A549 treated with DMSO at 1 μM for 4 hours (cell line): ENCODE measurements around the gene RAG1. TPM values are rescaled to one million over a fixed set of nuclear protein-coding genes. Genes with fewer than 3 reads are reported as not detected.

Experiments
- total RNA-seq: library from RNA; stranded (reverse); fragments of 200-300 nt; extraction: Qiagen RNA extraction; gene quantifications from 5 replicates; pipeline ENCODE4 v1.2.3, GENCODE V29; 2022; ENCODE audit warnings: low read depth

The RAG1 gene
- 0.01 to 0.48 TPM (median 0.27 TPM) in 5 replicates for total RNA-seq

DNA sequence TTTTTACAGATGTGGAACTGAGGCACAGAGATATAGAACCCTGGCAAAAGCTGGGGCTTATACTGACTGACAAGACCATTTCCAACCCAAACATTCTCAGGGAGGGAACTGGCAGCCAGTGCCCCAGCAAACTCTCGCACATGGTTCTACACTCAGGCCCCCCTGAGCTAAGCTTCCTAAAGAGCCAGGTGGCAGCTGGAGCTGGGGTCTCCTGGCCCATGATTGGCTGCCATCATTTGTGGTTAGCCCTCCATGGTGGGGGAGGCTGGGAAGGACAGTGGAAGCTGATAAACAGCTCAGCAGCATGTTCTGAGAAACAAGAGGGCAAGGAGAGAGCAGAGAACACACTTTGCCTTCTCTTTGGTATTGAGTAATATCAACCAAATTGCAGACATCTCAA is at the start of gene RAG1:
Gene RAG1, plus strand, starts transcription at position 314 of the 400 bp plus-strand sequence. CDS start 5,298 bp downstream, outside the sequence.

DNA sequence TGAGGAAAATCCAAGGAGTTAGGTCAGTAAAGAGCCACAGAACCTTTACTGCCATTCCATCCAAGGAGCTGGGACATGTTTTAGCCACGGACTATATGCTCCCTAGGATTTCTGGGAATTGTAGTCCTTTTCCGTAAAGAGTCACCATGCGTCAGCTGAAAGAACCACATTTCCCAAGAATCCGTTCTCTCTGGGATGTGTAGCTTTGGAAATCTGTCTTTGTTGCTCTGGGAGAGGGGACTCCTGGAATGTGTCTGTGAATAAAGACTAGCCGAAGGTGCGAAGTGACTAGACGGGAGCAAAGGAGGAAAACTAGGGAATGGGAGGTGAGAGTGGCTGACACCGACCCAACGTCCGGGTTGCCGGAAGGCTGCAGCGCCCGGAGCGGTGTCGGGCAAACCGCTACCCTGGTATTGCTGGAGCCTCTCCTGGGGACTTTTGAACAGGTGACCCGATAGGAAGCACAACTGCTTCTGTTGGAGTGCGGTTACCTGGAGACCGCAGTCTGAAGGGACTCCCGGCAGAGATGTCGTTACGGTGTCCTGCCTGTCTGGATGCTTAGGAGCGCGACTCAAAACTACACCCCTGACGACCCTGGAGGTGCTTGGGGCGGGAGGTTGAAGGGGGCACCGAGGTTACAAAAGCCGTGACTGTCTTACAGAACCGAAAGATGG is 26.6 kb downstream of the RAG1 start, which contains the start of gene IFTAP:
Gene IFTAP, plus strand, starts transcription at position 187 of the 674 bp plus-strand sequence. CDS start 15,602 bp downstream, outside the sequence.

DNA sequence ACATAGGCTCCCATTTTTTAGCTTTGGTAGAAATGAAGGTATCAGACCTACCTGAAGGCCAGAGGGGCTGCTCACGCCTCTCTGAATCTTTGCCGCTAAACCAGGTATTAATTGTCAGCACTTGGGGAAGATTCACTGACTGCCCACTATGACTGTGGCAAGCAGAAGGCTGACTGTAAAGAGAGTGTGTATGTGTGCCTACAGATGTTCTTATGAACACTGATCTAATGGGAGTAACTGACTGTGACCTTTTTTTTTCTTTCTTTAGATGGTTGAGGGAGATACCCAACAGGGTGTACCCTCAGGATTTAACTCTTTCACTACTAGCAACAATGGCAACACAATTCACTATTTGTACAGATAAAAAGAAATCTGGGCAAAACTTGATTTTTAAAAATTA is 30.2 kb downstream of the RAG1 start, which contains the start of gene RAG2:
Gene RAG2, minus strand, starts transcription at position 186 of the 400 bp plus-strand sequence. CDS start 4,068 bp downstream, outside the sequence.

Other genes starting within 250 kb of the RAG1 start
- 6.7 to 8.1 TPM (median 7.8 TPM) in 5 replicates for gene TRAF6, start 57.7 kb upstream of the RAG1 start, total RNA-seq
- gene IFTAP, start 26.5 kb downstream of the RAG1 start, total RNA-seq, result 15.8 to 18.3 TPM (median 17.5 TPM) in 5 replicates
- not detected in 5 replicates for gene RAG2, start 30.2 kb downstream of the RAG1 start, total RNA-seq